HL-60 (cell line): Measurements from ENCODE around the gene CARMIL1.
"Not testable (repeated sequence)": the region's sequence is repeated elsewhere in the genome, so short reads cannot be mapped to it uniquely, and the experiment has no call there.

Source experiments
- CTCF ChIP-seq: IDR thresholded peaks from one replicate; pipeline ENCODE4 v1.5.1; 2011; ENCODE audit warnings: low read length, control low read depth, inconsistent platforms; ENCODE audit not compliant: insufficient read depth
- REST ChIP-seq: IDR thresholded peaks from 2 replicates; pipeline ENCODE4 v1.6.1; 2012; ENCODE audit warnings: low read depth; ENCODE audit not compliant: insufficient replicate concordance

- TF ChIP-seq CTCF, REST: not testable (repeated sequence)
Observed at GRCh38 chr6:25382476-25382875, 103.3 kb downstream of the CARMIL1 start.
